GM21576 (cell line): Measurements from ENCODE around the gene TOGARAM1.
"Not testable (repeated sequence)": the region's sequence is repeated elsewhere in the genome, so short reads cannot be mapped to it uniquely, and the experiment has no call there.

ENCODE experiments used
- ATAC-seq: cut with Tn5 transposase; IDR thresholded peaks from one replicate; pipeline ENCODE4 v1.9.1; 2021; ENCODE audit warnings: mild to moderate bottlenecking, moderate library complexity; ENCODE audit not compliant: unreplicated experiment

TOGARAM1 gene

GRCh38 chr14:45038865-45039264 is 76.9 kb downstream of the TOGARAM1 start:
- ATAC-seq = no peak

GRCh38 chr14:45039390-45039789 is 77.4 kb downstream of the TOGARAM1 start:
- no peak for ATAC-seq

GRCh38 chr14:45041641-45042040 is 79.7 kb downstream of the TOGARAM1 start:
- no peak for ATAC-seq

GRCh38 chr14:45044638-45045037 is 82.6 kb downstream of the TOGARAM1 start:
- ATAC-seq = no peak

GRCh38 chr14:45048385-45048784 is 86.4 kb downstream of the TOGARAM1 start:
- ATAC-seq = no peak

- ATAC-seq = no peak
Measured at GRCh38 chr14:45051180-45051579, 89.2 kb downstream of the TOGARAM1 start.

- no peak for ATAC-seq
Measured at GRCh38 chr14:45051896-45052295, 89.9 kb downstream of the TOGARAM1 start.

GRCh38 chr14:45057349-45057748 is 95.4 kb downstream of the TOGARAM1 start:
- no peak for ATAC-seq

- ATAC-seq = no peak
Measured at GRCh38 chr14:45057881-45058364, 95.9 kb downstream of the TOGARAM1 start.

GRCh38 chr14:45060551-45060950 is 98.6 kb downstream of the TOGARAM1 start:
- ATAC-seq = no peak

GRCh38 chr14:45065540-45065939 is 103.5 kb downstream of the TOGARAM1 start:
- no peak for ATAC-seq

- no peak for ATAC-seq
Measured at GRCh38 chr14:45065956-45066355, 104.0 kb downstream of the TOGARAM1 start.

- ATAC-seq = no peak
Measured at GRCh38 chr14:45066667-45067066, 104.7 kb downstream of the TOGARAM1 start.

GRCh38 chr14:45068396-45068795 is 106.4 kb downstream of the TOGARAM1 start:
- ATAC-seq = no peak

GRCh38 chr14:45070215-45070614 is 108.2 kb downstream of the TOGARAM1 start:
- ATAC-seq = no peak

- no peak for ATAC-seq
Measured at GRCh38 chr14:45072126-45072525, 110.1 kb downstream of the TOGARAM1 start.

GRCh38 chr14:45073231-45073879 is 111.4 kb downstream of the TOGARAM1 start:
- no peak for ATAC-seq

GRCh38 chr14:45078323-45078722 is 116.3 kb downstream of the TOGARAM1 start:
- ATAC-seq = no peak

- not testable (repeated sequence) for ATAC-seq
Measured at GRCh38 chr14:45080416-45080968, 118.5 kb downstream of the TOGARAM1 start.

- ATAC-seq = not testable (repeated sequence)
Measured at GRCh38 chr14:45081096-45081495, 119.1 kb downstream of the TOGARAM1 start.

- no peak for ATAC-seq
Measured at GRCh38 chr14:45082420-45082819, 120.4 kb downstream of the TOGARAM1 start.

- ATAC-seq = no peak
Measured at GRCh38 chr14:45083617-45083975, 121.6 kb downstream of the TOGARAM1 start.
